ENCODE measurements around the gene ALB.

Gene ALB

GRCh38 chr4:73458184-73459047 lies 54.3 kb downstream of the ALB start:
- Mint-ChIP-seq H3K36me3 (ENCODE audit: low read depth) (no peaks in the 10 kb centered on the region), H3K27ac (no peak overlapping the region), H3K27me3 (ENCODE audit: low read depth) (no peaks in the 10 kb centered on the region), H3K4me3 (no peak overlapping the region), H3K9me3 (no peaks in the 10 kb centered on the region), H3K4me1 (peaks cover 1% of the 10 kb centered on the region)
- TF ChIP-seq CTCF (IDR thresholded peaks at IDR 0.05; ENCODE audit: unreplicated experiment in 3 of 3) = no peak

GRCh38 chr4:73459048-73459421 lies 54.9 kb downstream of the ALB start:
- Mint-ChIP-seq H3K27ac (no peak overlapping the region), H3K27me3 (ENCODE audit: low read depth) (no peaks in the 10 kb centered on the region), H3K4me3 (no peak overlapping the region), H3K36me3 (ENCODE audit: low read depth) (no peaks in the 10 kb centered on the region), H3K9me3 (no peaks in the 10 kb centered on the region), H3K4me1 (no peaks in the 10 kb centered on the region)
- TF ChIP-seq CTCF (IDR thresholded peaks at IDR 0.05; ENCODE audit: unreplicated experiment in 3 of 3) = no peak

- Mint-ChIP-seq H3K27ac (no peak overlapping the region), H3K36me3 (ENCODE audit: low read depth) (no peaks in the 10 kb centered on the region), H3K4me3 (no peak overlapping the region), H3K9me3 (no peaks in the 10 kb centered on the region), H3K4me1 (no peaks in the 10 kb centered on the region), H3K27me3 (ENCODE audit: low read depth) (no peaks in the 10 kb centered on the region)
- no peak for TF ChIP-seq CTCF (IDR thresholded peaks at IDR 0.05; ENCODE audit: unreplicated experiment in 3 of 3)
Observed at GRCh38 chr4:73460913-73461522, 56.9 kb downstream of the ALB start.

GRCh38 chr4:73468170-73468569 lies 64.1 kb downstream of the ALB start:
- no peak overlapping the region for H3K4me3 Mint-ChIP-seq
- H3K4me1 Mint-ChIP-seq = no peaks in the 10 kb centered on the region
- peaks cover 15% of the 10 kb centered on the region for H3K9me3 Mint-ChIP-seq
- no peaks in the 10 kb centered on the region for H3K36me3 Mint-ChIP-seq (ENCODE audit: low read depth)
- no peak for TF ChIP-seq CTCF (IDR thresholded peaks at IDR 0.05; ENCODE audit: unreplicated experiment in 3 of 3)
- H3K27me3 Mint-ChIP-seq (ENCODE audit: low read depth) = no peaks in the 10 kb centered on the region
- no peak overlapping the region for H3K27ac Mint-ChIP-seq

GRCh38 chr4:73470728-73471127 lies 66.6 kb downstream of the ALB start:
- TF ChIP-seq CTCF (IDR thresholded peaks at IDR 0.05; ENCODE audit: unreplicated experiment in 3 of 3) = no peak
- no peak overlapping the region for H3K27ac Mint-ChIP-seq
- H3K9me3 Mint-ChIP-seq = peaks cover 29% of the 10 kb centered on the region

More at GRCh38 chr4:73470728-73471127, 66.6 kb downstream of the ALB start:
- Mint-ChIP-seq H3K27me3 (ENCODE audit: low read depth) (no peaks in the 10 kb centered on the region), H3K4me1 (no peaks in the 10 kb centered on the region), H3K36me3 (ENCODE audit: low read depth) (no peaks in the 10 kb centered on the region), H3K4me3 (no peak overlapping the region)
